NCI-H2196 (cell line): Measurements from ENCODE around the gene RPTOR.
A peak's percentile ranks its signal among the peaks of the same experiment; 100 is the strongest.
"Not testable (repeated sequence)": the region's sequence is repeated elsewhere in the genome, so short reads cannot be mapped to it uniquely, and the experiment has no call there.

Experiments used
- DNase-seq: peaks from one replicate; lab custom pipeline; 2025; ENCODE audit not compliant: unreplicated experiment; lab: John Stamatoyannopoulos, UW

The RPTOR gene

GRCh38 chr17:80544655-80545498 lies at the start of gene RPTOR:
RPTOR (plus strand) TSS chr17:80544838; CDS start chr17:80545630, 792 bp downstream.
- DNase-seq, result peak; percentile 96

- DNase-seq, result no peak
Measured at GRCh38 chr17:80497726-80498241, 46.9 kb upstream of the RPTOR start.

GRCh38 chr17:80498242-80498919 lies 46.3 kb upstream of the RPTOR start:
- DNase-seq, result no peak

- no peak for DNase-seq
Measured at GRCh38 chr17:80498920-80499410, 45.7 kb upstream of the RPTOR start.

GRCh38 chr17:80499560-80499959 lies 45.1 kb upstream of the RPTOR start:
- DNase-seq, result no peak

GRCh38 chr17:80499961-80500665 lies 44.5 kb upstream of the RPTOR start:
- no peak for DNase-seq

GRCh38 chr17:80501741-80502577 lies 42.7 kb upstream of the RPTOR start:
- DNase-seq, result no peak

- DNase-seq, result no peak
Measured at GRCh38 chr17:80502578-80502877, 42.1 kb upstream of the RPTOR start.

GRCh38 chr17:80503031-80503430 lies 41.6 kb upstream of the RPTOR start:
- DNase-seq, result no peak

GRCh38 chr17:80503921-80504320 lies 40.7 kb upstream of the RPTOR start:
- no peak for DNase-seq

- DNase-seq, result no peak
Measured at GRCh38 chr17:80504686-80505413, 39.8 kb upstream of the RPTOR start.

- not testable (repeated sequence) for DNase-seq
Measured at GRCh38 chr17:80507177-80507576, 37.5 kb upstream of the RPTOR start.

- DNase-seq, result no peak
Measured at GRCh38 chr17:80507965-80508364, 36.7 kb upstream of the RPTOR start.

- no peak for DNase-seq
Measured at GRCh38 chr17:80509311-80509710, 35.3 kb upstream of the RPTOR start.

GRCh38 chr17:80510132-80510531 lies 34.5 kb upstream of the RPTOR start:
- no peak for DNase-seq

GRCh38 chr17:80510772-80511171 lies 33.9 kb upstream of the RPTOR start:
- DNase-seq, result no peak

- no peak for DNase-seq
Measured at GRCh38 chr17:80511222-80512180, 33.1 kb upstream of the RPTOR start.

GRCh38 chr17:80512233-80512632 lies 32.4 kb upstream of the RPTOR start:
- no peak for DNase-seq

GRCh38 chr17:80513201-80513600 lies 31.4 kb upstream of the RPTOR start:
- no peak for DNase-seq
